ENCODE results near the gene SLC29A1. TPM values are rescaled to one million over a fixed set of nuclear protein-coding genes. Genes with fewer than 3 reads are reported as not detected.

The SLC29A1 gene
- total RNA-seq (2021; fragmentation: NEBNext Ultra II Directional; extraction: Animal tissue kit (Norgen Biotek cat#: 25700)) = 187 and 196 TPM in 2 replicates
- 558 and 626 TPM in 2 replicates for polyA plus RNA-seq (2011; rRNA removed)
- 409 TPM for polyA plus RNA-seq (2011; cell fraction: cytosol; rRNA removed)
- polyA plus RNA-seq (2011; cell fraction: nucleus; rRNA removed) = 636 TPM
- polyA plus RNA-seq (2012, experiment 1 of 2) = 210 to 268 TPM (median 256 TPM) in 4 replicates
- 267 TPM for polyA plus RNA-seq (2012, experiment 2 of 2)
- polyA plus RNA-seq (2013, experiment 1 of 2) = 396 TPM
- polyA plus RNA-seq (2013, experiment 2 of 2) = 418 TPM
- 456 and 664 TPM in 2 replicates for polyA minus RNA-seq (2011; rRNA and poly(A)+ RNA removed)
- 124 TPM for polyA minus RNA-seq (2011; cell fraction: cytosol; rRNA and poly(A)+ RNA removed)
- 168 TPM for polyA minus RNA-seq (2011; cell fraction: nucleus; rRNA and poly(A)+ RNA removed)
- long read RNA-seq, experiment 1, transcript SLC29A1-209 (13 exons, 2,318 nt) = minor isoform, 6 of 203 reads
- long read RNA-seq, experiment 1, transcript SLC29A1-206 (13 exons, 2,183 nt) = major isoform, 45 of 203 reads
- long read RNA-seq, experiment 1, transcript SLC29A1-201 (12 exons, 2,159 nt) = minor isoform, 19 of 203 reads
- long read RNA-seq, experiment 1, partial matches to known transcripts = 88 of 203 reads
- long read RNA-seq, experiment 1, other reads (novel, unspliced or antisense) = 45 of 203 reads
- long read RNA-seq, experiment 2, transcript SLC29A1-206 (13 exons, 2,183 nt) = major isoform, 86 of 165 reads
- long read RNA-seq, experiment 2, partial matches to known transcripts = 6 of 165 reads
- long read RNA-seq, experiment 2, other reads (novel, unspliced or antisense) = 70 of 165 reads

DNA sequence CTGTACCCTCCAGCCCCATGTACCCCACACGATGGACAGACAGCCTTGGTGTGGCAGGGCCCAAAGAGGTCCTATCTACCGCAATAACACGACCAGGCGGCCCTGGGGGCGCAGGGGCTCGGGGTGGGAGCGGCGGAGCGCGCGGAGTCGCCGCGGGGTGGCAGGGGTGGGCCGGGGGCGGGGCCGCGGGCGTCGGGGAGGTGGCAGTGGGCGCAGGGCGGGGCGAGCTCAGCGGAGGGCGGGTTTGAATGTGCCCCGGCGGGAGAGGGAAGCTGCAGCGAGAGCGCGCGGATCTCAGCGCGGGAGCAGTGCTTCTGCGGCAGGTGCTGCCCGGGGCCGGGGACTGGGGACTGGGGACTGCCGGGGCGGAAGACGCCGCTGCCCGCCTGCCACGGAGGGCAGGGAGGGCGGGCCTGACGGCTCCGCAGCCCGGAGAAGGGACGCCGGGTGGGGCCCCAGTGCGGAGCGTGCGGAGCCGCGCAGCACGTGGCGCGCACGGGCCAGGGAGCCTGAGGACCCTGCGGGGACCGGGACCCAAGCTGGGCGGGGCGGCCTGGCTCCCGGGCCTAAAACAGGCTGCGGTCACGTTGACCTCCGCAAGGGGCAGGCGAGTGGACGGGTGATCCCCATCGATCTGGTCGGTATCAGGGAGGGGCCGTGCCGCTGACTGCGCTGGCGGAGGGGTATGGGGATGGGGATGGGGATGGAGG, at the start of gene SLC29A1:
Gene SLC29A1, plus strand, starts transcription at position 277 of the 710 bp plus-strand sequence. CDS start 3,719 bp downstream, outside the sequence.
- peak within 1 kb of the TSS; percentile 76; the same call in 1 of the 2 replicates for H2BK5ac ChIP-seq (ENCODE audit: low read depth, low read length)
- peak within 1 kb of the TSS; percentile 80 for H3K56ac ChIP-seq (replicated peaks; ENCODE audit: insufficient read length, low read depth, low read length)
- H3K79me1 ChIP-seq (ENCODE audit: low read depth, low read length) = peaks cover 17% of the 10 kb centered on the region
- H3K4ac ChIP-seq (replicated peaks; ENCODE audit: insufficient read length, low read depth, low read length) = peak within 1 kb of the TSS; percentile 84
- peak within 1 kb of the TSS; percentile 37 for H3K23ac ChIP-seq (ENCODE audit: insufficient read length)
- H2AFZ ChIP-seq (ENCODE audit: low read length) = no peak within 1 kb of the TSS
- peak within 1 kb of the TSS; percentile 84 for H2BK120ac ChIP-seq (replicated peaks; ENCODE audit: low read depth, low read length)
- peaks cover 0 to 6% (median 2%) of the 10 kb centered on the region in 4 experiments; a peak in 4 of 8 replicates for H3K36me3 ChIP-seq (ENCODE audit: control insufficient read depth in 2 of 4, insufficient read depth in 4 of 4, low read length in 3 of 4)
- WGBS, 2 experiments (ENCODE audit: extremely low coverage in 1 of 2, insufficient coverage in 1 of 2, insufficient read length in 1 of 2, insufficient replicate concordance in 2 of 2, low coverage in 1 of 2, low lambda C conversion rate in 2 of 2, missing lambda C conversion rate in 1 of 2) = 0% methylated on average over 6 of the region's 73 CpGs; no CpG with 5 or more reads in 1 of the 2 experiments
- H3K79me2 ChIP-seq (ENCODE audit: control insufficient read depth in 1 of 2, insufficient read depth in 2 of 2, low read length in 2 of 2) = peaks cover 10 to 45% of the 10 kb centered on the region in 2 experiments; a peak in 3 of 4 replicates
- H3K4me2 ChIP-seq (ENCODE audit: insufficient read depth in 1 of 2, low read depth in 2 of 2, low read length in 2 of 2) = peak within 1 kb of the TSS; percentile 94 to 95
- H2BK15ac ChIP-seq (ENCODE audit: low read length) = peak within 1 kb of the TSS; percentile 88; the same call in 1 of the 2 replicates
- H2BK12ac ChIP-seq (ENCODE audit: low read depth, low read length) = peak within 1 kb of the TSS; percentile 98; the same call in 1 of the 2 replicates
- peak within 1 kb of the TSS; percentile 76; the same call in 1 of the 2 replicates for H4K8ac ChIP-seq (ENCODE audit: extremely low read depth, insufficient read depth, low read length)
- H3K23me2 ChIP-seq (ENCODE audit: low read depth, low read length) = peaks cover 16% of the 10 kb centered on the region
- H4K91ac ChIP-seq (replicated peaks; ENCODE audit: insufficient read length, low read length) = peak within 1 kb of the TSS; percentile 99
- H3K4me3 ChIP-seq (ENCODE audit: extremely low read depth in 1 of 4, insufficient read depth in 2 of 4, low read depth in 3 of 4, low read length in 4 of 4) = peak within 1 kb of the TSS; percentile 65 to 90 (median 78)
- peak within 1 kb of the TSS; percentile 93 for H2BK20ac ChIP-seq (ENCODE audit: low read length)
- peak within 1 kb of the TSS; percentile 41 to 78 (median 62) for H3K9ac ChIP-seq (replicated peaks in 1 of 4; ENCODE audit: extremely low read depth in 1 of 4, low read depth in 3 of 4, low read length in 3 of 4)
- peaks cover 30 to 33% of the 10 kb centered on the region in 2 experiments for H4K20me1 ChIP-seq (replicated peaks in 1 of 2; ENCODE audit: control insufficient read depth in 1 of 2, insufficient read depth in 2 of 2, low read length in 2 of 2)
- H3K9me3 ChIP-seq (ENCODE audit: insufficient read depth in 2 of 2, low read depth in 1 of 2, low read length in 1 of 2) = no peaks in the 10 kb centered on the region
- ChIA-PET CTCF (ENCODE audit: partially characterized antibody) (interaction anchor here (0.6 to 19.4 kb wide), 20 partner anchors 7 to 550 kb away, joined by 3 to 287 read pairs (median 6); partner anchors contain the start of genes HSP90AB1, MYMX and SLC35B2), POLR2A (ENCODE audit: partially characterized antibody) (interaction anchor here (1.0 to 21.0 kb wide), 13 partner anchors 12 to 89 kb away, joined by 3 to 477 read pairs (median 17); partner anchors contain the start of genes AARS2, HSP90AB1 and SLC35B2)
- H3K18ac ChIP-seq (ENCODE audit: extremely low read depth, low read length) = peak within 1 kb of the TSS; percentile 95
- H3K4me1 ChIP-seq (replicated peaks in 1 of 4; ENCODE audit: control insufficient read depth in 3 of 4, insufficient read depth in 4 of 4, low read length in 3 of 4) = peaks cover 17 to 51% (median 35%) of the 10 kb centered on the region in 4 experiments
- H3K27ac ChIP-seq (ENCODE audit: low read depth, low read length) = peak within 1 kb of the TSS; percentile 69; the same call in 1 of the 2 replicates
- FAIRE-seq (no peak), DNase-seq (ENCODE audit: low read depth in 1 of 2, low spot score in 2 of 2) (peak in 1 of 2 experiments; percentile 86)
- no peaks in the 10 kb centered on the region for H3K27me3 ChIP-seq (replicated peaks in 1 of 4; ENCODE audit: control insufficient read depth in 3 of 4, extremely low read depth in 1 of 4, insufficient read depth in 3 of 4, low read length in 3 of 4)
- H4K5ac ChIP-seq (ENCODE audit: insufficient read length, low read depth, low read length) = peak within 1 kb of the TSS; percentile 53
- peak within 1 kb of the TSS; percentile 33 for H3K14ac ChIP-seq (ENCODE audit: insufficient read length)
- peak within 1 kb of the TSS; percentile 65; the same call in 1 of the 2 replicates for H2AK5ac ChIP-seq (ENCODE audit: low read depth, low read length)
- TF ChIP-seq EGR1 (IDR thresholded peaks at IDR 0.05; ENCODE audit: borderline replicate concordance, low read depth, low read length) = no peak
- no peak for TF ChIP-seq YY1 (IDR thresholded peaks at IDR 0.05; ENCODE audit: low read depth, low read length)
- TF ChIP-seq TBP (IDR thresholded peaks at IDR 0.05; ENCODE audit: low read depth, low read length) = 0 out of 2 replicates have a peak, but pooled peaks have one; percentile 49
- TF ChIP-seq RAD21 (IDR thresholded peaks at IDR 0.05 in 1 of 2, conservative IDR thresholded peaks at IDR 0.05 in 1 of 2; ENCODE audit: low read depth in 2 of 2, low read length in 2 of 2) = peak; percentile 3 to 42; a peak in 2 of 4 replicates
- TF ChIP-seq HDAC2 (IDR thresholded peaks at IDR 0.05; ENCODE audit: borderline replicate concordance in 1 of 2, low read depth in 2 of 2, low read length in 2 of 2) = 0 out of 4 replicates have a peak, but pooled peaks have one; percentile 31 to 49
- TF ChIP-seq MAFK (IDR thresholded peaks at IDR 0.05; ENCODE audit: low read depth, low read length) = no peak
